Urothelium cell line (cell line): ENCODE measurements around the gene CCDC160.
A peak's percentile ranks its signal among the peaks of the same experiment; 100 is the strongest.
"Not testable (repeated sequence)": the region's sequence is repeated elsewhere in the genome, so short reads cannot be mapped to it uniquely, and the experiment has no call there.

Experiments
- DNase-seq: peaks from one replicate; pipeline ENCODE4 v3.0.0; 2011; ENCODE audit warnings: low spot score, mixed read lengths
- FAIRE-seq: peaks from 2 replicates; lab custom pipeline; 2011; peaks lifted over from hg19 to GRCh38; lab: Jason Lieb, UNC

The CCDC160 gene

GRCh38 chrX:134236626-134237614 lies at the start of gene CCDC160:
Gene CCDC160, plus strand, starts transcription at chrX:134237182. Its CDS starts 7,619 bp downstream, at chrX:134244801.
- FAIRE-seq = no peak
- peak; percentile 41 for DNase-seq

DNA sequence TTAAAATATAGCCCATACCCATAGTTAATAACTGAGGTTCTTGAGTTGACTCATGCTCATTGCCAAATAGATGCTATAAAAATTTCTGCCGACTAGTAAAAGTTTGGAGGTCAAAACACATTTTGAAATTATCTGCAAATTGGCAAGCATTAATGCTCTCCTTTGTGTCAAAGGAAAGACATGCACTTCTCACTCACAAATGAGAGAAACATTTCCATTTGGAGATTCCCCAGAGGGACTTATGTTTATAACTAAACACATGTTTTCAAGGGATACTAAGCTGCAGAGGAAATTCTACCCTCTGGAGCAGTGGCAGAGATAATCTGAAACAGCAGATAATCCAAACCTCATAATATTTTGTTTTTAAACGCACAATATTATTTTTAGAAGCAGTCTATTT lies 45.7 kb upstream of the CCDC160 start:
- FAIRE-seq (no peak), DNase-seq (no peak)

GRCh38 chrX:134194915-134195314 lies 42.1 kb upstream of the CCDC160 start:
- DNase-seq (no peak), FAIRE-seq (no peak)

DNA sequence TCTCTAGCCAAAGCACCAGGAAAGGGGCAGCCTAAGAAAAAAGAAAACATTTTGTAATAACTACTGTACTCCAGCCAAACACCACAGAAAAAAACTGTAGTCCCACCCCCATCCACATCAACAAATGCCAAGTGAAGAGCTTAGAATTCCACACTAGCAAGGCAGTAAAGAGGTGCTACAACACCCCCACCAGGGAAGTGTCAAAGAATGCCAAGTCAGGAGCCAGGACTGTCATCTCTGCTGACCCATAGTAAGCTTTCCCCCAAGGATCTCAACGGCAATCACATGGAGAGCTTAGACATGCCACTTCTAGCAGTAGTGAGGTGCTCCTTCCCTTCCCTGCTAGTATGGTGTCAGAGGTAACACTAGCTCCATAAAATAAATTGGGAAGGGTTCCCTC lies 34.4 kb upstream of the CCDC160 start:
- FAIRE-seq (no peak), DNase-seq (no peak)

DNA sequence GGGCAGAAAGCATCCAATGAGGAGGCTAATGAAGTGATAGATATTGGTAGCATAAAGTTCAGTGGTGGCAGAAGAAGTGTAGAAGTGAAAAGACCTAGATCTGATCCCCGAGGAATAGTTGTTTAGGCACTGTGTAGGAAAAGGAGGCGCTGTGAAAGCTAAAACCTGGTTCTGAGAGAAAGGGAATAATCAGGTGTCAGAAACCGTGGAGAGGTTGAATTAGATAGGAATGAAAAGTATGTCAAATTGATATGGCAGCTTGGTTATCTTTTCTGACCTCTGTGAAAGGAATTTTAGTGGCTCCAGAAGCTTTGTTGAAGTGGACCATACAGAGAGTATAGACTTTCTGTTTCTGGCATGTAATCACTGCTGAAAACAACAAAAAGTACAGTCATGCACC lies 30.8 kb upstream of the CCDC160 start:
- no peak for FAIRE-seq

GRCh38 chrX:134210465-134210864 lies 26.5 kb upstream of the CCDC160 start:
- no peak for DNase-seq
- no peak for FAIRE-seq

More for the DNA sequence above, 30.8 kb upstream of the CCDC160 start:
- DNase-seq = no peak

GRCh38 chrX:134235236-134235635 lies 1.7 kb upstream of the CCDC160 start:
- FAIRE-seq (no peak), DNase-seq (no peak)

GRCh38 chrX:134238144-134238543 lies 1.2 kb downstream of the CCDC160 start:
- DNase-seq, FAIRE-seq: not testable (repeated sequence)

GRCh38 chrX:134239016-134239415 lies 2.0 kb downstream of the CCDC160 start:
- DNase-seq (no peak), FAIRE-seq (no peak)

GRCh38 chrX:134240209-134240608 lies 3.2 kb downstream of the CCDC160 start:
- FAIRE-seq = no peak
- DNase-seq = no peak

DNA sequence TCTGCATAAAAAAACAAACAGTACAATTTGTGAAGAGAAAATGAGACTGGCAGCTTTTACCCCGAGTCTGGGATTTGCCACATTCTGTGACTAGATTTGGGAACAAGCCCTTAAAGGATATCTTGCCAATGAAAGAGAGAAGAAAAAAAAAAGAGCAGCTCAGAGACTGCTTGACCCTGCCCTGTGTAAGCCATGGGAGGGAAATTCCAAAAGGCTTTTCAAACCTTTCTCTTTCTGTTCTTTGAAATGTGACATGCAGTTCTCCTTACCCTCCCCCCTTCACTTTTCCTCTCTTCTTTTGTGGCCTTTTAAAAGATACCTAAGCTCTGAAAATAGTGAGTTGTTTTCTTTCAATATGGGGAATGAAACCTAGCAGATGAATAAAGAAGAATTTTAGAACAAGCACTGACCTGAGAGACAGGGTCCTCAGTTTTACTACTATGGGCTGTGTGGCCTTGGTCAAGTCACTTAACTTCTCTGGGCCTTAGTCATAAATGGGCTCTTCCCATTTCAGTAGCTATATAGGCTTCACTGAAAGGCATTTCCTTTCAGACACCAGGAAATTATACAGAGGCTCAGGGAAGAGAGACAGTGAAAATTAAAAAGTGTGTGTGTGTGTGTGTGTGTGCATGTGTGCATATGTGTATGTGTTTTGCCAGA lies 5.1 kb downstream of the CCDC160 start:
- FAIRE-seq (no peak), DNase-seq (no peak)

GRCh38 chrX:134244043-134244442 lies 7.1 kb downstream of the CCDC160 start:
- DNase-seq (no peak), FAIRE-seq (no peak)

DNA sequence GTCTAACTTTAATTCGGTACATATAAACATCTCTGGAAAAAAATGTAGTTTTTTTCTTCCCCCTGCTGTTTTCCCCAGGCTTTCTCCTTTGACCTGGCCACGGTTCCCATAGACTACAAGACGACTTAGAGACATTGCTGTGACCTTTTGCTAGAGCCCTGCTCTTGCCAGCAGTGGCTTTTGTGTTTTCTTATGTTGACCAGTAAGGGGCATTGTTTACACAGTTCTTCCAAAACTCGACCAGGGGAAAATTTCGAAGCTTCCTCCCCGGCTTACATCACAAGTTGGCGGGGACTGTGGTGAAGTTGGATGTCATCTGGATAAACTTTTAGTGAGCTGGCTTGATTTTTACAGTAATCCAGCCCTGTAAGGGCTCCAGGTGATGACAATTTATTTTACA lies 9.3 kb downstream of the CCDC160 start:
- FAIRE-seq (no peak), DNase-seq (no peak)

GRCh38 chrX:134247492-134247891 lies 10.5 kb downstream of the CCDC160 start:
- FAIRE-seq (no peak), DNase-seq (no peak)

DNA sequence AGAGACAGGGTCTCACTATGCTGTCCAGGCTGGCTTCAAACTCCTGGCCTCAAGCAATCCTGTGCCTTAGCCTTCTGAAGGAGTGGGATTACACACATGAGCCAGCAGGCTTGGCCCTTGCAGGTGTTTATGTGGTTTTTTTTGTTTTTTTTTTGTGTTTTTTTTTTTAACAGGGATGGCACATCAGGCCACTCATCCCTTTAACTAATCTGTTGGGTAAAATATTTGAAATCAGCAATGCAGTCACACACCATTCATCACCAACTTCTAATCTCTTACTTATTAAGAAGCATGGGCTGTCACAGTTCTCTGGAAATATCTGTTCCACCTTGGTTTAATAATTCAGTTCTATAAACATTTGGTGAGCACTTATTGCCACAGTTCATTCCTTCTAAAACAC lies 12.3 kb downstream of the CCDC160 start:
- DNase-seq (no peak), FAIRE-seq (no peak)

DNA sequence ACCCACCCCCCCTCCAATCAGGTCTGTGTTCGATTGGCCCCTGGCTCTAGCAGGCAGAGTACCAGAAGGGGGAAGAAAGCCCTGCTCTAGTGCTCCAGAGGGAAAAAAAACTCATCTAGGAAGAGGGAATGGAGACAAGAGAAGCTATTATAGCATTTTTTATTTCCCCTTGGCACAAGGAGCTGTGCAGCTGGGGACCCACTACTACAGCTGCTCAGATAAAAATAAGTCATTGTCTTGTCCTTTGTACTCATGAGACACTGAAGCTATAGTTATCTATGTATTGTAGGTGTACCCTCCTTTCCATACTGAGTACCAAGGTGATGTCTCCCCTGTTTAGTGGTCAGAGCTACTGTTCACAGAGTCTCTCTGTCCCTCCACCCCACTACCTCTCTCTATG lies 14.3 kb downstream of the CCDC160 start:
- DNase-seq (no peak), FAIRE-seq (no peak)

- no peak for FAIRE-seq
- no peak for DNase-seq
These were observed 17.5 kb downstream of the CCDC160 start for GRCh38 chrX:134254511-134254910.

DNA sequence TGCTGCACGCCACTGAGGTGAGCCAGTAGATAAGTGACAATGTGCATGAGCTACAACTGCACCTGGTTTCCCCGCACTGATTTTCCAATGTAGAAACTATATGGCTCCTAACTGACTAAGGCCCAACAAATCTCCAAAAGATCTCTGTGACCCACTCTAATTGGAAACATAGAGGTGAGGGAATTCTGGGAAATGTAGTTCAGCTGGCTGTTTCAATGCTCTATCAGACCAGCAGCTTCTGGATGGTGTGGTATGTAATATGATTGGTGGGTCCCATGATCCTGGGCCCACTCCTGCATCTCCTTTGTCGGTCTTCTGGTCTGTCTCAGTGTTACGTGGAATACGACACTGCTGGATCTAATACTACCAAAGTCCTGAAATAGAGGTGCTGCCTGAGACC lies 18.6 kb downstream of the CCDC160 start:
- FAIRE-seq = no peak
- DNase-seq = no peak

DNA sequence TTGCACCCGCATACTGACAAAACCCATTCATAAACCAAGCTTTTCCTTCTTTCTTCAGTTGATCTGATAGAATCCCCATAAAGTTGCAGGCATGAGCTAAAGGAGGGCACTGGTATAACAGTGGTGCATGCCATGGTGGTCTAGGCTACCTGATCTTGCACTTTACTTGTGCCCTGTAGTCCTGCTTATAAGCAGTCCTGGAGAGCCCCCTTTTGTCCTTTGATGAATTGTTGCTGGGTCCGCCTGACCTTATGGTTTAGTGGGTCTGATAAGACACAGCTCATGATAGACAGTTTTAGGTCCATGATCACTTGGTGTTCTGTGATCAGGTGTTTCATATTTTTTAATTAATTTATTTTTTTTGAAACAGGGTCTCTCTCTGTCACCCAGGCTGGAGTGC lies 19.7 kb downstream of the CCDC160 start:
- FAIRE-seq = no peak

DNA sequence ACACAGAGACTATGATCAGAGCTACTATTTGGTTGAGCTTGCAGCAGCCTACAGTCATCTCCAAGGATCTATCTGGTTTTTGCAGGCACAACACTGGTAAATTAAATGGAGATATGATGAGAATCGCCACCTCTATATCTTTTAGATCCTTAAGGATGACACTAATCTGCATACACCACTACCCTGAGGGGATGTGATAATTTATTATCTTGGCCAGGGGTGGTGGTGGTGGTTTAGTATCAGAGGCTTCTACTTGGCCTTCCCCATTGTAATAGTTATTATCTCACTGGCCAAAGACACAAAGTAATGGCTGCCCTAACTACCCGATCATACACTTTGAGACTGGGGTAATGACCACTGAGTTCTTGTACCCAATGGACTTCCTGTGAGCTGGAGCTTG lies 21.2 kb downstream of the CCDC160 start:
- FAIRE-seq = no peak
- no peak for DNase-seq

More for the DNA sequence above, 19.7 kb downstream of the CCDC160 start:
- DNase-seq = no peak

- DNase-seq, FAIRE-seq: not testable (repeated sequence)
These were observed 49.0 kb downstream of the CCDC160 start for GRCh38 chrX:134285934-134286333.

- no peak for FAIRE-seq
- DNase-seq = no peak
These were observed 50.4 kb downstream of the CCDC160 start for GRCh38 chrX:134287346-134287745.
